ENCODE data around the gene SLC9A3.

SLC9A3 gene

DNA sequence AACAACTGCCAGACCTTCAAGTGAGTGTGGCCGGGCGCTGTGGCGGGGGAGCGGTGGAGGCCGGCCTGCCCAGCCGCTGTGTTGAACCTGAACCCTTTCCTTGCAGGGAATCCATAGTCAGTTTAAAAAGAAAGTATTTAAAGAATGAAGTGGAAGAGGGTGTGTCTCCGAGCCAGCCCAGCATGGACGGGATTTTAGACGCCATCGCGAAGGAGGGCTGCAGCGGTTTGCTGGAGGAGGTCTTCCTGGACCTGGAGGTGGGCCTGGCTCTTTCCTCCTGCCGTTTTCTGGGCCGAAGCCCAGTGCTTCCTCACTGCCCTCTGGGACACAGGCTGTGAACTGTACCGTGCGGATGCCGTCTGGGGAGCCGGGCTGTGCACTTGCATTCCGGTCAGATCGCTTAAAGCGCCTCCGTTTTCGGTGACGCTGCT lies 62.2 kb downstream of the SLC9A3 start:
- TF ChIP-seq, protein P1, sequence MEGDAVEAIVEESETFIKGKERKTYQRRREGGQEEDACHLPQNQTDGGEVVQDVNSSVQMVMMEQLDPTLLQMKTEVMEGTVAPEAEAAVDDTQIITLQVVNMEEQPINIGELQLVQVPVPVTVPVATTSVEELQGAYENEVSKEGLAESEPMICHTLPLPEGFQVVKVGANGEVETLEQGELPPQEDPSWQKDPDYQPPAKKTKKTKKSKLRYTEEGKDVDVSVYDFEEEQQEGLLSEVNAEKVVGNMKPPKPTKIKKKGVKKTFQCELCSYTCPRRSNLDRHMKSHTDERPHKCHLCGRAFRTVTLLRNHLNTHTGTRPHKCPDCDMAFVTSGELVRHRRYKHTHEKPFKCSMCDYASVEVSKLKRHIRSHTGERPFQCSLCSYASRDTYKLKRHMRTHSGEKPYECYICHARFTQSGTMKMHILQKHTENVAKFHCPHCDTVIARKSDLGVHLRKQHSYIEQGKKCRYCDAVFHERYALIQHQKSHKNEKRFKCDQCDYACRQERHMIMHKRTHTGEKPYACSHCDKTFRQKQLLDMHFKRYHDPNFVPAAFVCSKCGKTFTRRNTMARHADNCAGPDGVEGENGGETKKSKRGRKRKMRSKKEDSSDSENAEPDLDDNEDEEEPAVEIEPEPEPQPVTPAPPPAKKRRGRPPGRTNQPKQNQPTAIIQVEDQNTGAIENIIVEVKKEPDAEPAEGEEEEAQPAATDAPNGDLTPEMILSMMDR (IDR thresholded peaks at IDR 0.05; ENCODE audit: low read depth, low read length, poor library complexity, severe bottlenecking), result no peak
- TF ChIP-seq EZH2phosphoT487 (IDR thresholded peaks at IDR 0.05; ENCODE audit: borderline replicate concordance, low read length), result no peak
- no peaks in the 10 kb centered on the region for H3K9me3 ChIP-seq (ENCODE audit: control insufficient read depth, insufficient read depth, low read length)
- H4K20me1 ChIP-seq (ENCODE audit: control insufficient read depth, insufficient read depth, low read depth, low read length), result no peaks in the 10 kb centered on the region
- H3K79me2 ChIP-seq (ENCODE audit: control insufficient read depth, low read length), result peaks cover 18% of the 10 kb centered on the region
- peaks cover 81% of the 10 kb centered on the region for H3K36me3 ChIP-seq (ENCODE audit: control insufficient read depth, low read length)
- no peak overlapping the region for H3K4me2 ChIP-seq (ENCODE audit: low read length)
- H3K9me2 ChIP-seq (replicated peaks; ENCODE audit: control insufficient read depth, low read length), result no peaks in the 10 kb centered on the region
- H3K27me3 ChIP-seq (ENCODE audit: control insufficient read depth, low read length), result no peaks in the 10 kb centered on the region
- no peak overlapping the region for H3K27ac ChIP-seq (ENCODE audit: low read depth, low read length)
- H3F3A ChIP-seq (ENCODE audit: control insufficient read depth, insufficient read depth), result peaks cover 5% of the 10 kb centered on the region; the same call in 1 of the 2 replicates
- H3K4me3 ChIP-seq (ENCODE audit: low read length), result no peak overlapping the region
- H3K4me1 ChIP-seq (ENCODE audit: control insufficient read depth, low read length), result peaks cover 7% of the 10 kb centered on the region

DNA sequence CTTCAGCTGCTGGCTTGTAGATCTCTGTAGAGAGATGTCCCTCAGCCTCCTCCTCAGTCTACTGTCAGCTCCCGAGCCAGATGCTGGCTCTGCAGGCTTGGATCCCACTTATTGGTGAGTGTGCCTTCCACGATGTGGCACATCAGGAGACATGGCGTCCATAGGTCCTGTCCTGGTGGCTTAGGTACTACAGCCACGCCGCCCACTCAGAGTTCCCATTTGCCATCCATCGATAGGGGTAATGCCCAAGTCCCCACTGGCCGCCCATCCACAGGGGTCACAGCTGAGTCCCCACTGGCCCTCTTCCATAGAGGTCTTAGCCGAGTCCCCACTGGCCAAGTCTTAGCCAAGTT lies 64.0 kb downstream of the SLC9A3 start:
- Histone ChIP-seq H3K4me2 (ENCODE audit: low read length) (no peak overlapping the region), H3K27me3 (ENCODE audit: control insufficient read depth, low read length) (no peaks in the 10 kb centered on the region), H3F3A (ENCODE audit: control insufficient read depth, insufficient read depth) (peaks cover 5% of the 10 kb centered on the region; the same call in 1 of the 2 replicates), H3K4me1 (ENCODE audit: control insufficient read depth, low read length) (peaks cover 7% of the 10 kb centered on the region), H3K4me3 (ENCODE audit: low read length) (no peak overlapping the region), H3K36me3 (ENCODE audit: control insufficient read depth, low read length) (peaks cover 83% of the 10 kb centered on the region), H3K9me3 (ENCODE audit: control insufficient read depth, insufficient read depth, low read length) (no peaks in the 10 kb centered on the region), H3K27ac (ENCODE audit: low read depth, low read length) (no peak overlapping the region), H3K9me2 (replicated peaks; ENCODE audit: control insufficient read depth, low read length) (no peaks in the 10 kb centered on the region), H3K79me2 (ENCODE audit: control insufficient read depth, low read length) (peaks cover 35% of the 10 kb centered on the region), H4K20me1 (ENCODE audit: control insufficient read depth, insufficient read depth, low read depth, low read length) (no peaks in the 10 kb centered on the region)
- TF ChIP-seq, protein P1 (IDR thresholded peaks at IDR 0.05; ENCODE audit: low read depth, low read length, poor library complexity, severe bottlenecking), result no peak
- no peak for TF ChIP-seq EZH2phosphoT487 (IDR thresholded peaks at IDR 0.05; ENCODE audit: borderline replicate concordance, low read length)

DNA sequence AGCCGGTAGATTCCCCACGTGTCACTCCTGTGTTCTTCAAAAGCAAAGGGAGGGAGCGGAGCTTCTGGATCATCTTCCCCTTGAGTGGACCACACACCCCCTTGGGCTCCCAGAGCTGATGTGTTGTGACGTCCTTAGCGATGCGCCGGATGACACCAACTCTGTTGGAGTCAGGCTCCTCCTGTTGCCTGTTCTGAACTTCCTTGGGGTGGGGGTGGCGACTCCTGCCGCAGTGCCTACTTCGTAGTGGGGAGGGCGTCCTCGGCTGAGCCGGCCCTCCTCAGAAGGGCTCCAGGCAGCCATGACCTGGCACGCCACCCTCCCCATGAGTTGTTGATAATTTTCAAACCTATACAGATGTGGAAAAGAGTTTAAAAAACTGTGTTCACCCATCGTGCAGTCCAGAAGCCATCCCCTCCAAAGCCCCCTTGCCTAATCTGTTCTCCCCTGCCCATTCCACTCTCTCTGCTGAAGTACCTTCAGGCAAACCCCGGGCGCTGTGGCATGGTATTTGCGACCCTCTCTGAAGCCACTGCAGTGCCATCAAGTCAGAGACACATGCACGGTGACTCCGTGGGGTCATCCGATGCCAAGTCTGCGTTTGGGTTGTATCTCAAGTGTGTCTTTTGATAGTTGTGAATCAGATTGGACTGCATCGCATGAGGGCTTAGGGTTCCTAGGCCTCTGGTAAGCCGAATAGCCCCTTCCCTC lies 64.5 kb downstream of the SLC9A3 start:
- H4K20me1 ChIP-seq (ENCODE audit: control insufficient read depth, insufficient read depth, low read depth, low read length), result no peaks in the 10 kb centered on the region
- H3F3A ChIP-seq (ENCODE audit: control insufficient read depth, insufficient read depth), result peaks cover 5% of the 10 kb centered on the region; the same call in 1 of the 2 replicates
- H3K79me2 ChIP-seq (ENCODE audit: control insufficient read depth, low read length), result peaks cover 40% of the 10 kb centered on the region
- no peak overlapping the region for H3K4me2 ChIP-seq (ENCODE audit: low read length)
- no peak overlapping the region for H3K27ac ChIP-seq (ENCODE audit: low read depth, low read length)
- peaks cover 7% of the 10 kb centered on the region for H3K4me1 ChIP-seq (ENCODE audit: control insufficient read depth, low read length)
- no peaks in the 10 kb centered on the region for H3K9me3 ChIP-seq (ENCODE audit: control insufficient read depth, insufficient read depth, low read length)
- H3K4me3 ChIP-seq (ENCODE audit: low read length), result no peak overlapping the region
- no peaks in the 10 kb centered on the region for H3K27me3 ChIP-seq (ENCODE audit: control insufficient read depth, low read length)
- no peaks in the 10 kb centered on the region for H3K9me2 ChIP-seq (replicated peaks; ENCODE audit: control insufficient read depth, low read length)
- TF ChIP-seq EZH2phosphoT487 (IDR thresholded peaks at IDR 0.05; ENCODE audit: borderline replicate concordance, low read length), result no peak
- TF ChIP-seq, protein P1 (IDR thresholded peaks at IDR 0.05; ENCODE audit: low read depth, low read length, poor library complexity, severe bottlenecking), result no peak
- peaks cover 83% of the 10 kb centered on the region for H3K36me3 ChIP-seq (ENCODE audit: control insufficient read depth, low read length)
